ENCODE measurements around the gene INAVA.
"Not testable (repeated sequence)": the region's sequence is repeated elsewhere in the genome, so short reads cannot be mapped to it uniquely, and the experiment has no call there.

Gene INAVA

DNA sequence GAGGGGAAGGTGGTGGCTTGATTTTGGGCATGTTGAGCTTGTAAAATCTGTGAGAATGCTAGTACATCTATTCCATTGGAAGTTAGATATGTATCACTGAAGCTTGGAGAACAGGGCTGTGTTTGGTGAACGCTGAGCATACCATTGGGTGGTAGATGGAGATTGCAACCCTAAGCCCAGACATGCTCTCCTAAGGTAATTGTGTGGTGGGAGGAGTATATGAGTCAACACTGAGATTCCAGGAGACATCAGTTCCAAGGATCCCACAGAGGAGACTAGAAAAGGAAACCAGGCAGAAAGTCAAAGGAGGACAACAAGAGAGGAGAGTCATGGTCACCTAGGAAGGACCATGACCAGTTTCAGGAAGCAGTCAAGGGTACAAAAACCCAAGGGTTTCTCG lies 68.4 kb downstream of the INAVA start:
- no peak for DNase-seq (ENCODE audit: low read depth)

DNA sequence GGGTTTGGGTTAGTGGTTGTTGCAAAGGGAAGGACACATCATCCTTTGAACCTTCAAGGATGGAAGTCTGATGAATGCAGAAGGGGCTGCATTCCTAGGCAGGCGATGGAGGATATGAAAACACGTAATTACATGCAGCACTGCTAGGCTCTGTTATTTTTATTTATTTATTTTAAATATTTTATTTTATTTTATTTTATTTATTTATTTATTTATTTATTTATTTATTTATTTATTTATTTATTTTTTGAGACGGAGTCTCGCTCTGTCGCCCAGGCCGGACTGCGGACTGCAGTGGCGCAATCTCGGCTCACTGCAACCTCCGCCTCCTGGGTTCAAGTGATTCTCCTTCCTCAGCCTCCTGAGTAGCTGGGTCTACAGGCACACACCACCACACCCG lies 69.2 kb downstream of the INAVA start:
- DNase-seq (ENCODE audit: low read depth), result not testable (repeated sequence)

All from T-helper 22 cell (primary cell).